Measurements from ENCODE around the gene DNAAF8.
A peak's percentile ranks its signal among the peaks of the same experiment; 100 is the strongest.

DNAAF8 gene

DNA sequence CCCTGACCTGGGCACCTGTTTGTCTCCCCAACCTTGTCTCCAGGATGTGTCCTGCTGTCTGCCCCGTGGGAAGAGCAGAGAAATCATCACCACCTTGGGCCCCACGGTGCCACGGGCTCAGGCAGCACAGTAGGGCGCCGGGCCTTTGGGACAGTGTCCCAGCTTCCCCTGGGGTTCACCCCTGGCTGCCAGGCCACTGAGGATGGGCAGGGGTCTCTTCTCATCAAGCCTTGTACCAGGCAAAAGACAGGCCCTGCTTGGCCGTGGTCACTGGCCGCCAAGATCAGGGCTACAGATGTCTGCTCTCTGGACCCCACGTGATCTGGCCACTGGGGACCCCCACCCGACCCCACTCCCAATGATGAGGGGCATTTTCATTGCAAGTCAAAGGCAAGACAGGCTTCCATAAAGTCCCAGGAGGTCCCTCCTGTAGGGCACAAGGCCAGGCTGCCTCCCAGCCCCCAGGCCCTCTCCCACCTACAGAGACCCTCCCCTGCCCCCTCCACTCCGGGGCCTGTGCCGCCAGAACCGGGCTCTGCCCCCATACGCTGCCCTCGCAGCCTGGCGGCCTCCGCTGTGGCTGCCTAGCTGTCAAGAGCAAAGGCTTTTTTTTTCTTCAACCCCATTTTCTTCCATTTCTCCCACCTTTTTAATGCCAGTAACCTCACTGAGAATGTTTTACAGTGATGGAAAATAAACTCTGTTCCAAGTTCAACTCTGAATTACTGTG lies 14.5 kb downstream of the DNAAF8 start:
- no peak for DNase-seq (ENCODE audit: extremely low read depth in 1 of 2, low read depth in 1 of 2)

DNA sequence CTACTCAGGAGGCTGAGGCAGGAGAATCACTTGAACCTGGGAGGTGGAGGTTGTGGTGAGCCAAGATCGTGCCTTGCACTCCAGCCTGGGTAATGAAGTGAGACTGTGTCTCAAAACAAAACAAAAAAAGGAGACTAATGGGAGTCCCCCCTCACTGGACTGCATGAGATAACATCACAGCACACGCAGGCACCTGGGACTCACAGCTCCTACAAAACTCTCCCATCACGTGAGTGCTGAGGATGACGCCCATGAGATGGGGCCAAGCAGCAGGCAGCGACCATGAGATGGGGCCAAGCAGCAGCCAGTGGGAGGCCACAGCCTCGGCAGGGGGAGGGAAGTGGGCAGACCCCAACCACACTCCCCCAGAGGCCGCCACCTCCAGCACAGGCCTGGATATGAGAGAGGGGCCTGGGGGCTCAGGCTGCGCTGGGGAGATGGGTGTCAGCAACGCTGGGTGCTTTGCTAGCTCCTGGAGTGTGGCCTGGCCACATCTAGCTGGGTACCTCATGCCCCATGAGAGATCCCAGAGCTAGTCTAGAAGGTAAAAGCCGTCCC lies 15.4 kb downstream of the DNAAF8 start:
- no peak for DNase-seq (ENCODE audit: extremely low read depth in 1 of 2, low read depth in 1 of 2)

GRCh38 chr16:4750896-4751295 lies 16.6 kb downstream of the DNAAF8 start:
- no peak for DNase-seq (ENCODE audit: extremely low read depth in 1 of 2, low read depth in 1 of 2)

DNA sequence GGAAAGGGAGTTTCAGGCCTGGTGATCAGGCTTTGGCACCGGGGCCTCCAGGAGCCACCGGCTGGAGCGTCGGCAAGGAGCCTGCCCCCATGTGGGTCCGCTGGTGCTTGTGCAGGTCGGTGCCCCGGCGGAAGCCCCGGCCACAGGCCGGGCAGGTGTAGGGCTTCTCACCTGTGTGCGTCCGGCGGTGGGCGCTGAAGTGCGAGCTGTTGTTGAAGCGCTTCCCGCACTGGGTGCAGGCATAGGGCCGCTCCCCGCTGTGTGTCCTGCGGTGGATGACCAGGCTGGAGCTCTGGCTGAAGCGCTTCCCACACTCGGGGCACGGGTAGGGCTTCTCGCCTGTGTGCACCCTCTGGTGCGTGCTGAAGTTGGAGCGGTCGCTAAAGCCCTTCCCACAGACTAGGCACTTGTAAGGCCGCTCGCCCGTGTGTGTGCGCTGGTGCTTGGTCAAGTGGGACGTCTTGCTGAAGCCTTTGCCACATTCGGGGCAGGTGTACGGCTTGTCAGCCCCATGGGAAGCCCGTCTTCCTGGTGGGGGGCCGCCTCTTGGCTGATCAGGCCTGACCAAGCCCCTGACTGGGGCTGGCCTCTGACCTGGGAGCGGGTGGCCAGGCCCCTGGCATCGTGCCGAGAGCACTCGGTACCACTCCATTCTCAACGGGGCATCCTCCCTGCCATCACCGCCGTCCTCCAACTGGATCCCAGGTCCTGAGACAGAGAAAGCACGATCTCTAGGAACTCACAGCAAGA lies 18.2 kb downstream of the DNAAF8 start:
- DNase-seq (ENCODE audit: extremely low read depth in 1 of 2, low read depth in 1 of 2): no peak

DNA sequence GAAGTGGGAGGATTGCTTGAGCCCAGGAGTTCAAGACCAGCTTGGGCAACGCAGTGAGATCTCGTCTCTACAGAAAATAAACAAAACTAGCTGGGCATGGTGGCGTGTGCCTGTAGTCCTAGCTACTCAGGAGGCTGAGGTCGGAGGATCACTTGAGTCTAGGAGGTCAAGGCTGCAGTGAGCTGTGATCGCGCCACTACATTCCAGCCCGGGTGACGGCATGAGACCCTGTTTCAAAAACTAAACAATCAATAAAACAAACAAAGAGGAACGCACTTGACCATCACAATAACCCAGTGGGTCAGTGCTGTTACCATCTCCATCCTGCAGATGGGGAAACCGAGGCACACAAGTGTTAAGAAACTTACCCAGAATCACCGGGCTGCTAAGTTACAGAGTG lies 18.9 kb downstream of the DNAAF8 start:
- no peak for DNase-seq (ENCODE audit: extremely low read depth in 1 of 2, low read depth in 1 of 2)

DNA sequence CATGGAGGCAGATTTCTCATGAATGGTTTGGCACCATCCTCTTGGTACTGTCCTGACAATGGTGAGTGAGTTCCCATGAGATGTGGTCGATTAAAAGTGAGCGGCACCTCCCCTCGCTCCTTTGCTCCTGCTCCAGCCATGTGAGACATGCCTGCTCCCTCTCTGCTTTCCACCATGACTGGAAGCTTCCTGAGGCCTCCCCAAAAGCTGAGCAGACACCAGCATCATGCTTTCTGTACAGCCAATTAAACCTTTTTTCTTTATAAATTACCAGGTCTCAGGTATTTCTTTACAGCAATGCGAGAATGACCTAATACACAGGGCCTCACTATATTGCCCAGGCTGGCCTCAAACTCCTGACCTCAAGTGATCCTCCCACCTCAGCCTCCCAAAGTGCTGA lies 20.5 kb downstream of the DNAAF8 start:
- DNase-seq (ENCODE audit: extremely low read depth in 1 of 2, low read depth in 1 of 2): no peak

DNA sequence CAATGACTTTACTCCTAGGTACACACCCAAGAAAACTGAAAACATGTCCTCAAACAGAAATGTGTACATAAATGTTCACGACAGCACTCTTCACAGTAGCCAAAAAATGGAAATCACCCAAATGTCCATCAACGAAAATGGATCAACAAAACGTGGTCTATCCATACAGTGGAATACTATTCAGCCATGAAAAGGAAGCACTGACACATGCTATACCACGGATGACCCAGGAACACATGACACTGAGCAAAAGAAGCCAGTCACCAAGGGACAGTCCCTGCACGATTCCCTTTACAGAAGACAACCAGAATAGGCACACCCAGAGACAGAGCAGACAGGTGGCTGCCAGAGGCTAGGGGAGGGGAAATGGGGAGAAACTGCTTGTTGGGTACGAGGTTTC lies 21.4 kb downstream of the DNAAF8 start:
- DNase-seq (ENCODE audit: extremely low read depth in 1 of 2, low read depth in 1 of 2): no peak

DNA sequence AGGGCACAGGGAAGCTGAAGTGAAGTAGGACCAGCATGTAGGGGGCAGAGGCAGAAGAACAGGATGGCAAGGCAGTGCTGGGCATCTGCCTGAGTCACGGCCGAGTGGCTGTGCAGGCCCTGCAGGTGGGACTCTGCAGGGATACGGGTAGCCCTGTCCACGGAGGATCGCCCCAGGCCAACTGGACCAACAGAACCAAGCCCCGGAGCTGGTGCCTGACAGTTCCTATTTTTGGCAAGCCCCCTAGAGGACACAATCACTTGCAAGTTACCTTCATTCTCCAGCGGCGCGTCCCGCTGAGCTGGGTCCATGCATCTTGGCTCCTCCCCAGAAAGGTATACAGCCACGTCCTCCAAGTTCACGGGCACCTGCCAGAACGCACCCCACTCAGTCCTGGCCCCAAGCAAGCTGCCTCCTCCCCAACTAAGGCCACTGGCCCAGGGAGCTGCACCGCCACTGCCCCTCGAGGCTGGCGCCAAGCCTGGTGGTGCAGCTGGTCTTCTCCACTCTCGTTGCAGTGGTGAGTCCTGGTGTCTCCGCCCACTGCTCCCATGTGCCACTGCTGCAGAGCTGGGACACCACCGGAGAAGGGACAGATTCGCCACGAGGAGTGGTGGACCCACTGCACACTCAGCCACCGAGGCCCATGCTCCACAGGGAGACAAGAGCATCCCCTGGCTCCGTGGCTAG lies 26.0 kb downstream of the DNAAF8 start:
- no peak for DNase-seq (ENCODE audit: extremely low read depth in 1 of 2, low read depth in 1 of 2)

DNA sequence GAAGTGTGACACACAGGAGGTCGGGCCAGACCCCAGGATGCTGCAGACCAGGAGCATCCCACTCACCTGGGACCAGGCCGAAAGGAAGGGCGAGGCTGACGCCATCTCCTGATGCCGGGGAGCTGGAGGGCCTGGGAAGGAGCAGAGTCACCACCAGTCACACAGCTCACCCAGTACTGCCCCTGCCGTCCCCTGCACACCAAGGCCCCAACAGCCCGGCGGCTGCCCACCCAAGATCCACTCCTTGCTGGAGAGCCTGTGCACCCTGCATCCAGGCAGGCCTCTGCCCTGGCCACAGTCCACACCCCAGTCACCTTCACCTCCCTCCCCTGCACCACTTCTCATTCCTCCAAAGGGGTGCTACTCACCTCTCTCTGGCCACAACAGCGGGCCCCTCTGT lies 27.9 kb downstream of the DNAAF8 start:
- no peak for DNase-seq (ENCODE audit: extremely low read depth in 1 of 2, low read depth in 1 of 2)

- DNase-seq (ENCODE audit: extremely low read depth in 1 of 2, low read depth in 1 of 2): no peak
Observed at GRCh38 chr16:4763791-4764190, 29.5 kb downstream of the DNAAF8 start.

- DNase-seq (ENCODE audit: extremely low read depth in 1 of 2, low read depth in 1 of 2): no peak
Observed at GRCh38 chr16:4765511-4766474, 31.5 kb downstream of the DNAAF8 start.

DNA sequence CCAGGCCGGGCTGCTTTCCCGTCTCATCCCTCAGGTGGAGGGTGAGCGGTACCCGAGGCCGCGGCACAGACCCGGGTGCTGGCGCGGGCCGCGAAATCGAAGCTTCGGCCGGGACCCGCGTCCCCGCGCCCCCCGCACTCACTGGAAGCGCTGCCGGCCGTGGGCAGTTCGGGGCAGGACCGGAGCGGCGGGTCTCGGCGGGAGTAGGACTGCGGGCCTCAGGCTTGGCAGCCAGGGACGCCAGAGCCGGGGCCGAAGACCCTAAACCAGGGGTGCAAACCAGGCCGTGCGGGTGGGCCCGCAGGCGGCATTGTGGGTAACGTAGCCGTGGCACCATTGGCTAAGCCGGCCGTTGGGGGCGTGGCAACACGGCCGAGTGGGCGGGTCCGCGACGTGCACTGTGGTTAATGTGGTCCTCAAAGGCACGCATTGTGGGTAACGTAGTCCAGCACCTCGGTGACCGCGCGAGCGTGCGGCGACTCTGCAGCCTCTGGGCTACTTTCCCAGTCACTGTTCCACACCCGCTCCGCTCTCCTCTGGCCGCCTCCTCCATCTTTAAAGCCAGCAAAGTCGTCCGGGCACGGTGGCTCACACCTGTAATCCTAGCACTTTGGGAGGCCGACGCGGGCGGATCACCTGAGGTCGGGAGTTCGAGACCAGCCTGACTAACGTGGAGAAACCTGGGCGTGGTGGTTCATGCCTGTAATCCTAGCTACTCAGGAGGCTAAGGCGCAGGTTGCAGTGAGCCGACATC lies 32.7 kb downstream of the DNAAF8 start, which contains the start of gene ZNF500:
ZNF500 (minus strand) TSS at position 288 of the 754 bp plus-strand sequence. CDS start 1,184 bp downstream, outside the sequence.
- peak; percentile 91 to 94 for DNase-seq (ENCODE audit: extremely low read depth in 1 of 2, low read depth in 1 of 2)

DNA sequence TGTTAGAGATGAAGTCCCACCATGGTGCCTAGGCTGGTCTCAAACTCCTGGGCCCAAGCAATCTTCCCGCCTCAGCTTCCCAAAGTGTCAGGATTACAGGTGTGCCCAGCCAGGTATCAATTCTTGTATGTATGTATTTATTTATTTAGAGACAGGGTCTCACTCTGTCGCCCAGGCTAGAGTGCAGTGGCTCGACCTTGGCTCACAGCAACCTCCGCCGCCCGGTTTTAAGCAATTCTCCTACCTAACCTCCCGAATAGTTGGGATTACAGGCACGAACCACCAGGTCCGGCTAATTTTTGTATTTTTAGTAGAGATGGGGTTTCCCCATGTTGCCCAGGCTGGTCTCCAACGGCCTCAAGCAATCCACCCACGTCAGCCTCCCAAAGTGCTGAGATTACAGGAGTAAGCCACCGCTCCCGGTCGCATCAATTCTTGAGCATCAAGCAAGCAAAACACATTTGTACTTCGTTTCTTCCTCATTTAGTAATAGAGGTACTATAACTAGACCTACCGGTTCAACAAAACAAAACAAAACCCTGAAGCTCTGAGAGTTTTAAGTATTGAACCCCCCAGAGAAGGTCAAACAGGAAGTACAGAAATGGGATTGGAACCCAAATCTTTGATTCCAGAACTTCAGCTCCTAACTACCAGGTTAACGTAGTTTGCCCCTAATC lies 33.7 kb downstream of the DNAAF8 start:
- DNase-seq (ENCODE audit: extremely low read depth in 1 of 2, low read depth in 1 of 2): no peak

GRCh38 chr16:4768549-4769305 lies 34.4 kb downstream of the DNAAF8 start:
- peak; percentile 45 to 68 for DNase-seq (ENCODE audit: extremely low read depth in 1 of 2, low read depth in 1 of 2)

- DNase-seq (ENCODE audit: extremely low read depth in 1 of 2, low read depth in 1 of 2): no peak
Observed at GRCh38 chr16:4769306-4769638, 34.9 kb downstream of the DNAAF8 start.

GRCh38 chr16:4771646-4772045 lies 37.3 kb downstream of the DNAAF8 start:
- DNase-seq (ENCODE audit: extremely low read depth in 1 of 2, low read depth in 1 of 2): no peak

DNA sequence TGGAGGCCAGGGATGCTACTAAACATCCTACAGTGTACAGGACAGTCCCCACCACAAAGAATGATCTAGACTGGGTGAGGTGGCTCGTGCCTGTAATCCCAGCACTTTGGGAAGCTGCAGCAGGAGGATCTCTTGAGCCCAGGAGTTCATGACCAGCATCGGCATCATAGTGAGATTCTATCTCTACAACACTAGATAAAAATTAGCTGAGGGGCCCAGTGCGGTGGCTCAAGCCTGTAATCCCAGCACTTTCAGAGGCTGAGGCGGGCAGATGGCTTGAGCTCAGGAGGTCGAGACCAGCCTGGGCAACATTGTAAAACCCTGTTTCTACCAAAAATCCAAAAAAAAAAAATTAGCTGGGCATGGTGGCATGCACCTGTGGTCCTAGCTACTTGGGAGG lies 38.0 kb downstream of the DNAAF8 start:
- no peak for DNase-seq (ENCODE audit: extremely low read depth in 1 of 2, low read depth in 1 of 2)

DNA sequence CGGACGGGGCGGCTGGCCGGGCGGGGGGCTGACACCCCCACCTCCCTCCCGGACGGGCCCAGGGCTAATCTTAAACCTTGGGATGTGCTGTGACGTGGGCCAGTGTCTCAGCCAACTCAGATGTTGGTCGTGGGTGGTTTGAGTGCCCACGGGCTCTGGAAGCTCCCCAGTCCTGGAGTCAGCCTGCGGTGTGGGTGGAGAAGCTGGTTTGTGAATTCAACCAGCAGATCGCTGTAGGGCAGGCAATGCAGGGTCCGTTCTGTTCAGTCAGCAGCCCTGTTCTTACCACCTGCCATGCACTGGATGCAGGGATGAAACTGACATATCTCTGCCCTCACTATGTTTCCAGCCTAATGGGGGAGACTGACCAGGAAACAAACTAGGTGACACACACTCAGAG lies 40.7 kb downstream of the DNAAF8 start:
- DNase-seq (ENCODE audit: extremely low read depth in 1 of 2, low read depth in 1 of 2): no peak
